Thyroid gland (tissue), 4 donors: ENCODE measurements around the gene GFOD1. TPM values are rescaled to one million over a fixed set of nuclear protein-coding genes. Genes with fewer than 3 reads are reported as not detected.

Experiments
- DNase-seq, 2 donors: peaks; one replicate each; pipeline ENCODE4 v3.0.0-alpha.2; 2019
- H3K27ac ChIP-seq, 3 donors: fragments of 200-600 bp; sonication (generic); 1 replicate in 2 of 3; 2 replicates in 1 of 3; pipeline ENCODE4 v1.5.1; 2016 to 2019; ENCODE audit warnings: mild to moderate bottlenecking in 1 of 3, moderate library complexity in 1 of 3
- H3K27me3 ChIP-seq: fragments of 200-600 bp; sonication (generic); one replicate; pipeline ENCODE4 v1.5.1; 2019
- H3K36me3 ChIP-seq, 2 donors: fragments of 200-600 bp; sonication (generic); one replicate each; pipeline ENCODE4 v1.5.1; 2016 to 2019
- H3K4me1 ChIP-seq, 2 donors: fragments of 200-600 bp; sonication (generic); one replicate each; pipeline ENCODE4 v1.5.1; 2017 to 2019
- H3K4me3 ChIP-seq, 3 donors: fragments of 200-600 bp; sonication (generic); replicated peaks in 1 of 3; 1 replicate in 2 of 3; 2 replicates in 1 of 3; pipeline ENCODE4 v1.5.1; 2016; ENCODE audit warnings: mild to moderate bottlenecking in 1 of 3
- H3K9me3 ChIP-seq: fragments of 200-600 bp; sonication (generic); one replicate; pipeline ENCODE4 v1.5.1; 2017
- POLR2A ChIP-seq, 2 donors: fragments of 450-650 bp; IDR thresholded peaks; one replicate each; pipeline ENCODE4 v1.6.1; 2017; ENCODE audit warnings: antibody characterized with exemption in 2 of 2, mild to moderate bottlenecking in 2 of 2, moderate library complexity in 1 of 2
- WGBS, 2 donors: methylation state at CpG; one replicate each; pipeline ENCODE4 v1.1.5; 2017; 5-methylcytosine and 5-hydroxymethylcytosine counted together
- intact Hi-C: fragments of 100-400 bp; cut with DNase I; formaldehyde crosslinking; loops from one replicate; pipeline ENCODE4 v1.15.1; 2023
- total RNA-seq, 4 donors: library from RNA; depleted of rRNA; stranded (reverse); fragments of >200 nt; gene quantifications; one replicate each; pipeline ENCODE4 v1.2.3, GENCODE V29; 2016
- TF ChIP-seq, protein P1 (sequence below), 6 experiments: fragments of 200-600 bp in 3 of 6; fragments of 450-650 bp in 3 of 6; sonication (generic) in 3 of 6; IDR thresholded peaks; one replicate each; pipeline ENCODE4 v1.5.1; 2016 to 2019; ENCODE audit warnings: antibody characterized with exemption in 6 of 6, mild to moderate bottlenecking in 2 of 6, inconsistent platforms in 1 of 6, moderate library complexity in 1 of 6

GFOD1 gene
- total RNA-seq, 4 donors from 2014 or later = 4.2 to 18.4 (median 8.5) TPM

DNA sequence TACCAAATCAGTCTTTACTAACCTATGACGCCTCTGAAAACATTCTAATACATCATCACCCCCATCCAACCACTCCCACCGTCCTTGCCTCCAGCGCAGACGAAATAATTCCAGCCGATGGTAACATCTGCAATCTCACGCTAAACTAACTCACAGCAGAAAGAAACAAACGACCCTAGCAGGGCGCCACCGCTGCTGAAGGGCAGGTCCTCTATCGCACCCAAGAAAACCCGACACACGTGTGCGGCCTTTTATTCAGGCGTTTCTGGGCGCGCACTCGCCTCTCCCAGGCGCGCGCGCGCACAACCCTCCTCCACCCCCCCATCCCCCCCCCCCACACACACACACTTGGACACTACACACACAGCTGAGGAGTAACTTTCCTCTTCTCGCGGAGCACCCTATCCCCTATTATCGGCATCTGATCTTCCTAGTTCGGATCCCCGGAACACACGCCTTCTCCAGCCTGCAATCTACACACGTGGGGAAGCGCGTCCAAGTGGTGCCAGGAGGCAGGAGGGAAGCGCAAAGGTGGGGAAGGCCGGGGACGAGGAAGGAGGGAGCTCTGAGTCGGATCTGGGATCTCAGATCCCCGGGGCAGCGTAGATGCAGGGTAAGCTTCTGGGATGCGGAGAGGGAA is 1.4 kb downstream of the GFOD1 start:
- H3K4me1 ChIP-seq = peaks cover 8 to 18% of the 10 kb centered on the region in 2 donors
- no peaks in the 10 kb centered on the region for H3K27me3 ChIP-seq
- no peaks in the 10 kb centered on the region for H3K36me3 ChIP-seq
- no peak for TF ChIP-seq POLR2A (IDR thresholded peaks at IDR 0.05)
- TF ChIP-seq, protein P1, sequence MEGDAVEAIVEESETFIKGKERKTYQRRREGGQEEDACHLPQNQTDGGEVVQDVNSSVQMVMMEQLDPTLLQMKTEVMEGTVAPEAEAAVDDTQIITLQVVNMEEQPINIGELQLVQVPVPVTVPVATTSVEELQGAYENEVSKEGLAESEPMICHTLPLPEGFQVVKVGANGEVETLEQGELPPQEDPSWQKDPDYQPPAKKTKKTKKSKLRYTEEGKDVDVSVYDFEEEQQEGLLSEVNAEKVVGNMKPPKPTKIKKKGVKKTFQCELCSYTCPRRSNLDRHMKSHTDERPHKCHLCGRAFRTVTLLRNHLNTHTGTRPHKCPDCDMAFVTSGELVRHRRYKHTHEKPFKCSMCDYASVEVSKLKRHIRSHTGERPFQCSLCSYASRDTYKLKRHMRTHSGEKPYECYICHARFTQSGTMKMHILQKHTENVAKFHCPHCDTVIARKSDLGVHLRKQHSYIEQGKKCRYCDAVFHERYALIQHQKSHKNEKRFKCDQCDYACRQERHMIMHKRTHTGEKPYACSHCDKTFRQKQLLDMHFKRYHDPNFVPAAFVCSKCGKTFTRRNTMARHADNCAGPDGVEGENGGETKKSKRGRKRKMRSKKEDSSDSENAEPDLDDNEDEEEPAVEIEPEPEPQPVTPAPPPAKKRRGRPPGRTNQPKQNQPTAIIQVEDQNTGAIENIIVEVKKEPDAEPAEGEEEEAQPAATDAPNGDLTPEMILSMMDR (IDR thresholded peaks at IDR 0.05) = no peak
- H3K9me3 ChIP-seq = no peaks in the 10 kb centered on the region
- WGBS, 2 donors = 2% methylated on average over 35 to 38 of the region's 38 CpGs
- DNase-seq = peak; percentile 33 to 41
- H3K4me3 ChIP-seq = peak overlapping the region in 2 of 3 donors; percentile 14 to 69
- peak overlapping the region in 2 of 3 donors; percentile 83 for H3K27ac ChIP-seq
- intact Hi-C loops = no loop called here

DNA sequence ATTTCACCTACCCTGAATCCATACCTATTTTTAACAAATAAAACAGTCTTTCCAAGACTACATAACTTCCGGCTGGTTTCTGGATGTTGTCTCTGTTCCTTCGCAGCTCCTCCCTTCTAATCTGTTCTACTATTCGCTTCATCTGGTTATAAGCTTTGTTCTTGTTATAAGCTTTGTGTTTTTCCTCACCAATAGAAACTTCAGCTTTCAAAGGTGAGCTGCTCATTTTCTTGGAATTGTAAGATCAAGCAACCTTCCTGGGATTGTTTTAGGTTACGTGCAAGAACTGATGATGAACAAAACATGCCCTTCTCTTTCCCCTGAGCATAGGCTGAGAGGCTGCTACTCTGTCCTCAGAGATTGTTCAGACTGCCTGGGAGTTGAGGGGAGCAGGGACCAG is 2.1 kb downstream of the GFOD1 start:
- no peak for DNase-seq
- Histone ChIP-seq H3K4me3 (peak overlapping the region in 1 of 3 donors; percentile 69), H3K27ac (no peak overlapping the region), H3K36me3 (no peaks in the 10 kb centered on the region), H3K4me1 (peaks cover 8 to 18% of the 10 kb centered on the region in 2 donors), H3K9me3 (no peaks in the 10 kb centered on the region), H3K27me3 (no peaks in the 10 kb centered on the region)
- intact Hi-C loops = no loop called here
- 78 to 90% methylated on average over 4 of the region's 4 CpGs for WGBS, 2 donors
- TF ChIP-seq POLR2A (IDR thresholded peaks at IDR 0.05) = no peak
- TF ChIP-seq, protein P1 (IDR thresholded peaks at IDR 0.05) = no peak

DNA sequence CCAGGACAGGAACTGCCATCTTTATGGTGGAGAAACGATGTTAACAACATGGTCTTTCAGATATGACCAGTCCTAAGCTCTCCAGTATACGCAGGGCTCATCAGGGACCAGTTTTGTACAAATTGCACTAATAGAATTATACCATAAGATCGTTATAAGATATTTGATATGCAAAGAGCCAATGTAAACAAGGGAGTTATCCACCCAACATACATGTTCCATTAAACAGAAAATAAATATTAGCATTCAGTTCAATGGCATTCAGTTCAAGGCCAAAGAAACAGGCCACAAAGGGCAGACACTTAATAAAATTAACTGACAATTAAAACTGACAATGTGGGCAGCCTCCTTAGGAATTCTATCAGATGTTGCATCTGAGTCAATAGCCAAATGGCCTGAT is 2.6 kb downstream of the GFOD1 start:
- H3K27ac ChIP-seq = no peak overlapping the region
- peaks cover 8 to 18% of the 10 kb centered on the region in 2 donors for H3K4me1 ChIP-seq
- TF ChIP-seq POLR2A (IDR thresholded peaks at IDR 0.05) = no peak
- TF ChIP-seq, protein P1 (IDR thresholded peaks at IDR 0.05) = no peak
- no peak overlapping the region for H3K4me3 ChIP-seq
- WGBS, 2 donors = 87 to 95% methylated on average over 3 of the region's 3 CpGs
- no peaks in the 10 kb centered on the region for H3K9me3 ChIP-seq
- intact Hi-C loops = no loop called here
- no peak for DNase-seq
- no peaks in the 10 kb centered on the region for H3K27me3 ChIP-seq
- H3K36me3 ChIP-seq = no peaks in the 10 kb centered on the region

DNA sequence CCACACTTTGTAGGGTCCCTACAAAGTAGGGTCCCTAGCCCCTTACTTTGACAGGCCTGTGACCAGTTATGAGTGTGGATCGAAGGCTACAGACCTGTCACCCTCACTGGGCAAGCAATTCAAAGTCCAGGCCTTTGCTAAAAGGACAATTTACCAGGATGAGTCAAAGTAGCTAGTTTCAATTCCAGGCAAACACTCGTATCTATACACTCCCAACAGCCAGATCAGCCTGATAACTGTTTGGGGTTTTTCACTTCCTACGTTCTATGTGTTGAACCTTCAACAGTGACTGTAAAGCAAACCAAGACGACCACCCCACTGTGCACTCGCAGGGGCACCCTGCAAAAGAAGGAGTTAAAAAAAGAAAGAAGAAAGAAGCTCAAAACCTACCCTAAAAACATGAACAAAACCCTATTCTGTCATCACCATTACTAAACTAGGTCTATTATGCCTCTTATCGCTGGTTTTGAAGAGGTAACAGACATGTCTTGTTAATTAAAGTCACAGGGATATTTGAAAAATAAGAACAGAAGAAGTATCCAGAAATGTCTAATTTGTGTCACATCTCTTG is 3.2 kb downstream of the GFOD1 start:
- Histone ChIP-seq H3K36me3 (no peaks in the 10 kb centered on the region), H3K27me3 (no peaks in the 10 kb centered on the region), H3K4me3 (no peak overlapping the region), H3K9me3 (no peaks in the 10 kb centered on the region), H3K27ac (no peak overlapping the region), H3K4me1 (peaks cover 8 to 18% of the 10 kb centered on the region in 2 donors)
- intact Hi-C loops = no loop called here
- no peak for DNase-seq
- 82 to 91% methylated on average over 6 of the region's 6 CpGs for WGBS, 2 donors
- TF ChIP-seq, protein P1 (IDR thresholded peaks at IDR 0.05) = no peak
- no peak for TF ChIP-seq POLR2A (IDR thresholded peaks at IDR 0.05)
